Testis (tissue), 3 donors: Measurements from ENCODE around the gene ELMO2. TPM values are rescaled to one million over a fixed set of nuclear protein-coding genes. Genes with fewer than 3 reads are reported as not detected.

Experiments used
- DNase-seq: peaks from one replicate; pipeline ENCODE4 v3.0.0-alpha.2; 2019
- H3K27ac ChIP-seq, 2 donors: fragments of 200-600 bp; sonication (generic); one replicate each; pipeline ENCODE4 v1.5.1; 2019
- H3K27me3 ChIP-seq: fragments of 200-600 bp; sonication (generic); one replicate; pipeline ENCODE4 v1.5.1; 2019
- H3K36me3 ChIP-seq: fragments of 200-600 bp; sonication (generic); one replicate; pipeline ENCODE4 v1.5.1; 2017; ENCODE audit warnings: low read depth; ENCODE audit errors: missing control alignments
- H3K4me1 ChIP-seq: fragments of 200-600 bp; sonication (generic); one replicate; pipeline ENCODE4 v1.5.1; 2019
- H3K4me3 ChIP-seq, 2 donors: fragments of 200-600 bp; sonication (generic); one replicate each; pipeline ENCODE4 v1.5.1; 2017 to 2019
- H3K9me3 ChIP-seq: fragments of 200-600 bp; sonication (generic); one replicate; pipeline ENCODE4 v1.5.1; 2017
- CTCF ChIP-seq, 3 experiments: fragments of 450-650 bp in 2 of 3; fragments of 200-600 bp in 1 of 3; sonication (generic) in 1 of 3; IDR thresholded peaks; one replicate each; pipeline ENCODE4 v1.5.1; 2016 to 2019; ENCODE audit warnings: antibody characterized with exemption in 3 of 3, mild to moderate bottlenecking in 2 of 3, moderate library complexity in 1 of 3
- POLR2A ChIP-seq: fragments of 450-650 bp; IDR thresholded peaks from one replicate; pipeline ENCODE4 v1.6.1; 2017; ENCODE audit warnings: antibody characterized with exemption, mild to moderate bottlenecking, moderate library complexity
- WGBS, 2 donors: methylation state at CpG; one replicate each; pipeline ENCODE4 v1.1.5; 2018; 5-methylcytosine and 5-hydroxymethylcytosine counted together
- intact Hi-C: fragments of 100-400 bp; cut with DNase I; formaldehyde crosslinking; loops from one replicate; pipeline ENCODE4 v1.15.1; 2023; ENCODE audit warnings: low total_unique reads
- polyA plus RNA-seq: library from polyadenylated mRNA; stranded (reverse); fragments of 350-450 nt; fragmentation: Illumina TruSeq; extraction: RNeasy Lipid Tissue Mini Kit (QIAGEN cat#74804); gene quantifications from one replicate; pipeline ENCODE4 v1.2.3, GENCODE V29; 2014; ENCODE audit warnings: low read depth, low replicate concordance; ENCODE audit not compliant: insufficient read depth
- total RNA-seq, 2 donors: library from RNA; depleted of rRNA; stranded (reverse); fragments of >200 nt; gene quantifications; one replicate each; pipeline ENCODE4 v1.2.3, GENCODE V29; 2016

Gene ELMO2
- total and polyA plus RNA-seq, 3 donors from 2014 or later, result 78.8 to 128 (median 120) TPM

- H3K4me1 ChIP-seq, result no peaks in the 10 kb centered on the region
- TF ChIP-seq POLR2A (no peak), CTCF (IDR thresholded peaks at IDR 0.05) (no peak)
- intact Hi-C loops, result no loop called here
Measured at GRCh38 chr20:46322641-46323040, 83.8 kb downstream of the ELMO2 start.

GRCh38 chr20:46317685-46318177 is 88.7 kb downstream of the ELMO2 start:
- WGBS, 2 donors, result 57 to 73% methylated on average over 5 to 7 of the region's 7 CpGs
- DNase-seq, result no peak
- no peak overlapping the region for H3K4me3 ChIP-seq
- intact Hi-C loops, result no loop called here
- no peak overlapping the region for H3K27ac ChIP-seq
- no peaks in the 10 kb centered on the region for H3K36me3 ChIP-seq
- H3K27me3 ChIP-seq, result no peaks in the 10 kb centered on the region
- no peaks in the 10 kb centered on the region for H3K9me3 ChIP-seq
- peaks cover 2% of the 10 kb centered on the region for H3K4me1 ChIP-seq
- no peak for TF ChIP-seq CTCF (IDR thresholded peaks at IDR 0.05)
- TF ChIP-seq POLR2A, result no peak

More at GRCh38 chr20:46322641-46323040, 83.8 kb downstream of the ELMO2 start:
- no peak for DNase-seq
- WGBS, 2 donors, result 75 to 76% methylated on average over 8 of the region's 8 CpGs
- Histone ChIP-seq H3K36me3 (no peaks in the 10 kb centered on the region), H3K9me3 (no peaks in the 10 kb centered on the region), H3K4me3 (no peak overlapping the region), H3K27me3 (no peaks in the 10 kb centered on the region), H3K27ac (no peak overlapping the region)

DNA sequence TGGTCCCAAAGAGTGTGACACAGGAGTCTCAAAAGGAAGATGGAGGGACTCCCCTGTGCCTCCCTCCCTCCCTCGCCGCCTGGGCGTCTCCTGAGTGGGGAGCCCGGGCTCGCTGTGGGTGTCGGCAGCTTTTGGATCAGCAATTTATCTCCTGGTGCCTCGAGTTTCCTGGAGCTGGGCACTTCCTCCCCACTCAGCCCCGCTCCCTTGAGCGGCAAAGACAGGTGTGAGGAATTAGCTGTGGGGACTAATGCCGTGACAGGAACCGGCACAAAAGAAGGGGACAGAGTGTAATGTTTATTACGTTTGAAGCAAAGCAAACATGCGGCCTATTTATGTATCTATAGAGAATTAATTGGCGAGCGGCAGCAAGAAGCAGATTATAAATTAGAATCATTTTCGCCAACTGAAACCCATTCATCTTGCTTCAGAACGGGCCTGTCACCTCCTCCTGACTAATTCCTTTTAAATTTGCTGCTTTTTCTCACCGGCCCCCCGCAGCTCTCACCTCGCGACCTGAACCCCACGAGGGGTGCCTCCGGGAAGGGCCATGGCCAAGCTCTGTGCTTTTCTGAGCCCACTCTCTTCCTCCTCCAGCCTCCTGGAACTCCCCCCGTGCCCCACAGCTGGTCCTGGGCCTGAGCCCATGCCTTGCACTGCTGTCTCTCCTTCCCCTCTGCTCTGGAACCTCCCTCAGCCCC is 89.3 kb downstream of the ELMO2 start:
- no peak for TF ChIP-seq POLR2A
- no peak for TF ChIP-seq CTCF (IDR thresholded peaks at IDR 0.05)
- no peak for DNase-seq
- Histone ChIP-seq H3K27ac (no peak overlapping the region), H3K4me3 (no peak overlapping the region), H3K4me1 (peaks cover 6% of the 10 kb centered on the region), H3K27me3 (no peaks in the 10 kb centered on the region), H3K9me3 (no peaks in the 10 kb centered on the region), H3K36me3 (no peaks in the 10 kb centered on the region)
- intact Hi-C loops, result no loop called here
- WGBS, 2 donors, result 66 to 74% methylated on average over 22 to 24 of the region's 24 CpGs

Other genes starting within 250 kb of the ELMO2 start
- 1 to 10 TPM; 1.8 to 2.6 TPM for gene CDH22, start 98.1 kb downstream of the ELMO2 start, total RNA-seq
- gene CDH22, start 98.1 kb downstream of the ELMO2 start, polyA plus RNA-seq, result 2.6 TPM
- gene ZNF334, start 106.9 kb upstream of the ELMO2 start, total RNA-seq, result 10 to 100 TPM; 26.8 to 33.7 TPM
- 6.0 TPM for gene ZNF334, start 106.9 kb upstream of the ELMO2 start, polyA plus RNA-seq
- under 1 TPM in 1 of 2 donors, not detected in 1; 0.56 TPM for gene OCSTAMP, start 144.0 kb upstream of the ELMO2 start, total RNA-seq
- 0.25 TPM for gene OCSTAMP, start 144.0 kb upstream of the ELMO2 start, polyA plus RNA-seq
- gene SLC13A3, start 244.8 kb upstream of the ELMO2 start, total RNA-seq, result 1 to 10 TPM; 3.2 to 4.1 TPM
- 9.1 TPM for gene SLC13A3, start 244.8 kb upstream of the ELMO2 start, polyA plus RNA-seq